ENCODE results near the gene FXYD2.
"Not testable (repeated sequence)": the region's sequence is repeated elsewhere in the genome, so short reads cannot be mapped to it uniquely, and the experiment has no call there.

Gene FXYD2

DNA sequence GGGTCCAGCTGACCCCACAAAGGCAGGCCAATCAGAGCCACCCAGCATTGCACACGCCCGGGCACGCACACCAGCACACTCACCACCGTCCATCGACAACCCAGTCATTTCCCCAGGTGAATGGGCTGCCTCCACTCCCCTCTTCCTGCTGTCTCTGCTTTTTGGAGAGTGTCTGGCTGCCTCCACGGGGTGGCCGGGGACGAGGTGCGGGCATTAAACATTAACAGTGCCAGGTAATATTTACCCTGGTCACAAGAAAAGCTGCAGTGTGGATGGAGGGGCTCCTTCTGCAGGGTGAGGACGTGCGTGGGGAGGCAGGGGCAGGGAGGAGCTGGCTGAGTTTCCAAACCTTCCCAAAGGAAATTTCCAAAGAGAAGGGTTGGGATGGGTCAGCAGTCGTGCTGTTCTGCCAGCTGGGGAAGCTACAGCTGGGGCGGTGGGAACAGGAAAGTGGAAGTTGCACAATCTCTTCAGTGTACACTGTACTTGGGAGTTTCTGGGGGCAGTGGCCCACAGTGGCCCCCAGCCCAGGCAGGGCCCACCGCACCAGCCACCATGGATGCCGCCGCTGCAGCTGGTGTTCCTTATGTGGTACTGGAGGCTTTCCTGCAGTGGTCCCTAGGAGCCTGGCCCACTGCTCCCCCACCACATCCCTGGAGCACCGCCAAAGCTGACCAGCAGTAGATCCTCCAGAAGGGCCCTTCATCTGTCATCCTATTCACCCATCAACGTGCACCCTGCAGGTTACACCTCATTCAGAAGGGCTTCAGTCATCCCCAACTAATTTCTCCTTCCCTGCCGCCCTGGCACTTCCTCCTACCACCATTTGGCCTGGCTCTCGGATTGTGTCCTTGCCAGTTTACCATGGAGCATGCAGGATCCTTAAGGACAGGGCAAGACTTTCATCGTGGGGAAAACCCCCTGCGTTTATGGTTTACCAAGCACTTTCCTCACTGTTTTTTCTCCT, at the start of gene FXYD2:
TSS of gene FXYD2 (minus strand) at position 174 of the 967 bp plus-strand sequence. CDS start at position 108, 66 bp downstream.
- DNase-seq = no peak

DNA sequence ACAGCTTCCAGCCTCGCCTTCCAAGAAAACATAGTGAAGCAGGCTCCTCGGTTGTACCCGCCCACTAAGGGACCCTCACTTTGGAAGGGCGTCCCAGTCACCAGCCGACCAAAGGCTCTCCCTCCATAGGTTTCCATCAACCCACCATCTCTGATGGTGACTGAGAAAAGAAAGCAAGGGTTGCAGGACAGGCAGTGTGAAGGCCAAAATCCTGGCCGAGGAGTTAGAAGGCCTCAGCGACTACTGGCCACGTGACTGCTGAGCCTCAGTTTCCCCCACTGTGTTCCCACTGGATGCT, 49.2 kb upstream of the FXYD2 start:
- no peak for DNase-seq

GRCh38 chr11:117872975-117873827, 48.7 kb upstream of the FXYD2 start:
- no peak for DNase-seq

DNA sequence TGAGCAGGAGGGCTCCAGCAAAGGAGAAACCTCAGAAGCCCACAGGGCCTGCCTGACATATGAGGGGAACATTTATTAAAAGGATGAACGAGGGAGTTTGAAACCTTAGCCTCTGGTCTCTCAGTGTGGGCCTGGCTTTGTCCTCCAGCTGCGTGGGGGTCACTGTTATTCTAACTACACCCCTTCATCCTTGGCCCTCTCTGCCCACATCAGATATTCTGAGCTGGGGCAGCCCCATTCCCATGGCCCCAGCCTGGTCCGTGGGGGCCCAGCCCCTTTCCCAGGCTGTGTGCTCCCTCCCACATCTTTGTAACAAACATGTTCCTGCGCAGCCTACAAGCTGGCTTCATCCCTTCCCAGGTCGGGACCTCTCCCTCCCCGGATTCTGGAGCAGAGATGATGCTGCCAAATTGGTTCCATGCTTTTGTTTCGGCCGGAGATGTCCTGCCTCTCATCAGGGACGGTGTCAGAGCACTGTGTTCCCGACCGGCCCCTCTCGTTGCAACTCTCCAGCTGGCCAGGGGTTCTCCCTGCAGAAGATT, 47.9 kb upstream of the FXYD2 start:
- DNase-seq = no peak

DNA sequence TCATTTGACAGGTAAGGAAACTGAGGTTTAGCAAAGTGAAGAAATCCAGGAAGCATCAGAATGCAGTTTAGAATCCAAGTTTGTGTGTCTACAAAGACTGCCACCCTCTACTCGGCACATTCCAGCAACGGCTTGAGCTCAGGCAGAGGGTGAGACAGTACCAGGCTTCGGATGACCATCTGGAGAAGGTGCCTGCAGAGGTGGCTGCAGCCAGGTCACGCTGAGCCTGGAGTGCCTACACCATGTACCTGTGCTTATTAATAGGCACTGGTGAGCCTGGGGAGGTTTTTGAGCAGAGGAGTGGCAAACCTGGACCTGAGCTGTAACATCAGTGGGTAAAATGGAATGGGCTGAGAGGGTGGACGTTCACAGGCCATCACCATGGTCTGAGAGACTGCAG, 47.2 kb upstream of the FXYD2 start:
- no peak for DNase-seq

DNA sequence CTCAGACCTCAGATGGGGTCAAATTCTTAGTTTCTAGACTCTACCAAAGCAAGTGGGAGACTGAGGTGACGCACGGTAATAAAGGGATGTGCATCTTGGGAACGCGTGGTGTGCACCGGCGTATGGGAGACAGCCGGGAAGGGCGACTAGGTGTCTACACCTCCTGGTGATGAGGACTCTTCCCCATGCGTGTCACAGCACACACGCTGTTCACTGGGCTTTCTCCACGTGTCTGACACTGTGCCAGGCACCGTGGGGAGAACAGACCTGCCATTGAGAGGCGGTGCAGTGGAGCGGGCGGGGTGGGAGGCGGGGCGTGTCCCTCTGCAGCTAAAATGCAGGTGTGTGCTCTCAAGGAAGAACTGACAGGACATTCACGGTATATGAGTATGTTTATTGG, 46.6 kb upstream of the FXYD2 start:
- DNase-seq = no peak

- DNase-seq = peak in 28 of 51 donors; percentile 22 to 76 (median 46)
Measured at GRCh38 chr11:117870103-117870952, 45.8 kb upstream of the FXYD2 start.

- no peak for DNase-seq
Measured at GRCh38 chr11:117869604-117870003, 45.1 kb upstream of the FXYD2 start.

GRCh38 chr11:117868815-117869561, 44.4 kb upstream of the FXYD2 start:
- no peak for DNase-seq

DNA sequence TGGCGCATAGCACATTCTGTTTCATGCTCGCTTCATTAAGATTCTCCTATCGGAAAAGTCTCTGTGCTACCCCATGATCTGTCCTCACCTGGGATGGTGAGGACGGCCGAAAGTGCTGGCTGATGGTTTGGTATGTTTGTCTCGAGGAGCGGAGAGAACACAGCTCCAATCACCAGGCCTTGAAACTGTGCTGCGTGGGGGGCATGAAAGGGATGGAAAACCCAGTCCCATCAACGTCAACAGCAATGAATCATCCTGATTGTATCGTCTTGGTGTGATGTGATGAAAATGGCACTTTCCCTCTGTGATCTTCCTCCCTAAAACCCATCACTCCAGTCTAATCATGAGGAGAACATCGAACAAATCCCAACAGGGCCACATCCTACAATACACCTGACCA, 43.5 kb upstream of the FXYD2 start:
- DNase-seq = no peak

GRCh38 chr11:117866526-117866925, 42.0 kb upstream of the FXYD2 start:
- peak in 26 of 51 donors; percentile 22 to 81 (median 46) for DNase-seq

- not testable (repeated sequence) for DNase-seq
Measured at GRCh38 chr11:117865546-117865945, 41.0 kb upstream of the FXYD2 start.

GRCh38 chr11:117863383-117863782, 38.8 kb upstream of the FXYD2 start:
- no peak for DNase-seq

DNA sequence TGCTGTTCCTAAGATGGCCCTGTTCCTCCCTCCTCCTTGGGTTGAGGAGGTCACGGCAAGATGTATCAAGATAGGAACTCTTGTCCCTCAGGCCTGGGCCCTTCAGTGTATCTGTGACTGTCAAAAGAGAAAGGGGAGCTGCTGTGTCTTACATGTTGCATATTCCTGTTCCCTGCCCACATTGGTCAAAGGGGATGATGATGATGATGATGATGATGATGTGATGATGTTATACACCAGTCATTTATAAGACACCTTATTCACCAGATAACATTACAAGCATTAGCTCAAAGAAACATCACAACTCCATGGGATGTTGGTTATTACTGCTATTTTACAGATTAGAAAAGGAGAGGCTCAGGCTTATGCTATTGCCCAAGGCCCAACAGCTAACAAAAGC, 38.2 kb upstream of the FXYD2 start:
- DNase-seq = no peak

- DNase-seq = no peak
Measured at GRCh38 chr11:117862019-117862725, 37.6 kb upstream of the FXYD2 start.

- no peak for DNase-seq
Measured at GRCh38 chr11:117861151-117862018, 36.8 kb upstream of the FXYD2 start.

DNA sequence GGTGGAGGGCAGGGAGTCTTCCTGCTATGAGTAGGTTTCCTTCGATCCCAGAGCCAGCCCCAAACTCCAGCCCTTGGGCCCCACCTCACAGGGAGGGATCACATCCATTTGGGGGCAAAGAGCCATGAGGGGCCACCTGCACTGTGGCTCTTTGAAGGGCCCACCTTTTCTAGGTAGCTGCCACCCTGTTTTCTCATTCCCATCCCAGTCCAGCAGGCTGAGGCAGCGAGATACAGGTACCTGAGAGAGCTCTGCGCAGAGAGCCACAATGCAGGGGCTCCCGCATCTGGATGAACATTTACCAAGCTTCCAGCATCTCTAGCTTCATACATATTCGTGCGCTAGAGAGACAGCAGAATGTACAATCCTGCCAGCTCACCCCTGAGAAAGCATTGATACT, 35.6 kb upstream of the FXYD2 start:
- no peak for DNase-seq

DNA sequence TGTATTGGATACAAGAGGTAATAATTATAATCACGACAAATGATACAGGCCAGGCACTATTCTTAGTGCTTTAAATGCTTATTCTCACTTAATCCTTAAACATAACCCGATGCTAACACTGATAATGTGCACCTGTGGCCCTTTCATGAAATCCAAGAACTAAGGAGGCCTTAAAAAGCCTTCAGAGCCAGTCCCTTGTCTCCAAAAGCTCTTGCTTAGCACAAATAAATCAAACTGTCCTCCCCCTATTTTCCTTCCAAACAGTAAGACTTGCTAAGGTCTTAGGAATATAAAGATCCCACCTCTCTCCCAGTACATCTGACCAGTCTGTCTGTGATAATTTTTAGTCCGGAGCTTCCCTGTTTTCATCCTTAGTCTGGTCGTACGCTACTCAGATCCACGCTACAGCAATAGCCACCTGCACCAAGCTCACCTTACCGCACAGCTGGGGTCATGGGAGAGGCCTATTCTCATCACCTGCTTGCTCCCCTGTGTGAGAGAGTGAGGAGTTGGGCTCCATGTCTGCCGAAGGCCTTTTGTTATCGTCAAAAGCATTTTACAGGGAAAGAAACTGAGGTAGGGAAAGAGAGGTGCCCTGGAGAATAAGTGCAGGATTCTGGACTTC, 35.1 kb upstream of the FXYD2 start:
- no peak for DNase-seq
